Peyer's patch (tissue), 4 donors: ENCODE data around the gene ZBTB7B.

ENCODE experiments used
- CTCF ChIP-seq, 6 experiments: fragments of 450-650 bp in 4 of 6; fragments of 200-600 bp in 2 of 6; sonication (generic) in 1 of 6; IDR thresholded peaks; one replicate each; pipeline ENCODE4 v1.5.1; 2017 to 2019; ENCODE audit warnings: antibody characterized with exemption in 6 of 6, mild to moderate bottlenecking in 3 of 6, moderate library complexity in 1 of 6
- POLR2A ChIP-seq, 2 donors: fragments of 450-650 bp; IDR thresholded peaks; one replicate each; pipeline ENCODE4 v1.5.1; 2017; ENCODE audit warnings: antibody characterized with exemption in 2 of 2, mild to moderate bottlenecking in 2 of 2, moderate library complexity in 2 of 2

- TF ChIP-seq CTCF (IDR thresholded peaks at IDR 0.05) (no peak), POLR2A (IDR thresholded peaks at IDR 0.05) (no peak)
Observed at GRCh38 chr1:155062151-155062686, 59.6 kb downstream of the ZBTB7B start.
